Left renal cortex interstitium (tissue), 4 donors: Measurements from ENCODE around the gene HHIPL1. TPM values are rescaled to one million over a fixed set of nuclear protein-coding genes. Genes with fewer than 3 reads are reported as not detected.
"Not testable (repeated sequence)": the region's sequence is repeated elsewhere in the genome, so short reads cannot be mapped to it uniquely, and the experiment has no call there.

Experiments used
- DNase-seq, 4 donors: peaks; one replicate each; pipeline ENCODE4 v3.0.0-alpha.2; 2013; ENCODE audit warnings: low read depth in 4 of 4, low spot score in 2 of 4, missing footprints in 1 of 4
- polyA plus RNA-seq, 4 donors: library from polyadenylated mRNA; unstranded; fragments of 120-200 nt; gene quantifications; one replicate each; pipeline ENCODE4 v1.2.1, GENCODE V29; 2013; ENCODE audit not compliant: insufficient read length in 4 of 4

Gene HHIPL1
- polyA plus RNA-seq, 4 donors = 1.3 to 2.6 (median 1.9) TPM

DNA sequence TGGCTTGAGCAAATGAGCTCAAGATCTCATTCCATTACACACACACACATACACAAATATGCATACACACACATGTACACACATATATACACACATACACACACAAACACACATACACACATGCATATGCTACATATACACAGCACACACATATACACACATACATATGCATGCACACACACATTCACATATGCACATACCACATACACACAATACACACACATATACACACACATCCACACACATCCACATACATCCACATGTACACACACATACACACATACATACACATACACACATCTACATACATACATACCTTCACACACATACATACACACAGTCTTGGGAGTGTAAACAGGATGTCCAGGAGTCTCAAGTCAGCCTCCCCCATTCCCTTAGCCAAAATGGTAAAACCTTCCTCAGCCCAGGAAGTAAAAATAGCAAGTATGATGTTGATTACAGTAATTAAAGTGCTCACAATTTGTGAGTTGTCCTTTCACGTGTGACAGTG, 12.8 kb downstream of the HHIPL1 start:
- DNase-seq = no peak

DNA sequence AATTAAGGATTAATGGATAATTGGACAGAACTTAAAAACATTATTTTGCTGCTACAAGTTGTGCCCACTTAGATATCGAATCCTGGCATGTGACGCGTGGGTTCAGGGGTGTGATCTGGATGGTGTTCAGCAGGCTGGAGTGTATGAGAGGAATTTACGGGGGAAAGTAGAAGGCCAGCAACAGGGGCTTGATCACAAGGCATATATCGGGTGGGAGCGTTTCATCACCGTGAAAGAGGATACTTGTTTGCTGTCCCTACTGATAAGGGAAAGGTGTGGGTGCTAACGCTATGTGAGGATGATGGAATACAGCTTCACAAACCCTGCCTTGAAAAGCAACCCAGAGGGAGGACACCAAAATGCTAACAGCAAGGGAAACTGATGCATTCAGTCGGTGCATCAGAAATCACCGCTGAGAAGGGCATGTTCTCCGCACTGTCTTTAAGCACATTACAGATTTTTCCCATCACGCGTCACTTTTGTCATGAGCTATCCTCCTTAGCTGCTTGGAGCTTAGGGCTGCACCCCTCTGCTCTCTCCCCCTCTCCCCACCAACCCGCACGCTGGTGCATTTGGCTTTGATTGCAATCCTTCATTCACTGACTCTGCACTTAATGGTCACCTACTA, 13.4 kb downstream of the HHIPL1 start:
- DNase-seq = no peak

DNA sequence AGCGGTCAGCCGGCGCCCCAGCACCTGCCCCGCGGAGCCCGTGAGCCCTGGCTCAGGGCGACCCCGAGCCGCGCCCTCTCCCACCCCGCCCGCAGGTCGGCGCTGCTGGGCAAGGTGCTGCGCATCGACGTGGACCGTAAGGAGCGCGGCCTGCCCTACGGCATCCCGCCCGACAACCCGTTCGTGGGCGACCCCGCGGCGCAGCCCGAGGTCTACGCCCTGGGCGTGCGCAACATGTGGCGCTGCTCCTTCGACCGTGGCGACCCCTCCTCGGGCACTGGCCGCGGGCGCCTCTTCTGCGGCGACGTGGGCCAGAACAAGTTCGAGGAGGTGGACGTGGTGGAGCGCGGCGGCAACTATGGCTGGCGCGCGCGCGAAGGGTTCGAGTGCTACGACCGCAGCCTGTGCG, 14.4 kb downstream of the HHIPL1 start:
- DNase-seq = no peak

DNA sequence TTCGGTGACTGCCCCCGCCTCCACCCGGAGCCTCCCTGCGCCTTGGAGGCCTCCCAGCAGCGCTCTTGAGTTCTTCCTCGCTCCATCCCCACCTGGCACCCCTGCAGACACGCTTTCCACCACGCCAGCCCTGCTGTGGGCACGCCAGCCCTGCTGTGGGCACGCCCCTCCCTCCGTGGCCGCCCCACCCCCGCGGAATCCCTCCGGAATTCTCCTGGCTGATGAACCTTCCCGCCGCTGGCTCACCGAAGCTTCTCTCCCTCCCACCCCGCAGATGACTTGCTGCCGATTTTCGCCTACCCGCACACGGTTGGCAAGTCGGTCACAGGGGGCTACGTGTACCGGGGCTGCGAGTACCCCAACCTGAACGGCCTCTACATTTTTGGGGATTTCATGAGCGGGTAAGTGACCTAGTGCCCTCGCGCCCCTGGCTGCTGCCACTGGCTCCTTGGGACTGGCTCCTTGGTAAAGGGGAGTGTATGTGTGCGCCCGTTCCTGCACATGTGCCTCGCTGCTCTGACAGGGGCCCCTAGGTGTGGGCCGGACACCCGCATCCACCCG, 15.2 kb downstream of the HHIPL1 start:
- no peak for DNase-seq

DNA sequence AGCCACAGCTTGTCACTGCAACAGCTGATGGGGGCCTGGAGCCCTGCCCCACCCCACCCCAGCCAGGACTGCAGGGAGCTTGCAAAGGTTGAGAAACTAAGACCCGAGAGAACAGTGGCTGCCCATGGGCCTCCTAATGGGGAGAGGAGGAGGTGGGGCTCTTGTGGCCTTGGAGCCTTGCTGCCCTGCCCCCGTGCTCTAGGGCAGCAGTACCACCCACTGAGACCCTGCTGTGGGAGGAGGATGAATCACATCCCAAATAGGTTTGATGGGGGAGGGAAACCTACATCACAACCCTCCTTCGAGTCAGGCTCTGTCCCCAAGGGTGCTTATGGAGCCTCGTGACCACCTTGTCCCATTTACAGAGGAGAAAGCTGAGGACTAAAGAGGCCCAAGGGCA, 15.9 kb downstream of the HHIPL1 start:
- DNase-seq = no peak

DNA sequence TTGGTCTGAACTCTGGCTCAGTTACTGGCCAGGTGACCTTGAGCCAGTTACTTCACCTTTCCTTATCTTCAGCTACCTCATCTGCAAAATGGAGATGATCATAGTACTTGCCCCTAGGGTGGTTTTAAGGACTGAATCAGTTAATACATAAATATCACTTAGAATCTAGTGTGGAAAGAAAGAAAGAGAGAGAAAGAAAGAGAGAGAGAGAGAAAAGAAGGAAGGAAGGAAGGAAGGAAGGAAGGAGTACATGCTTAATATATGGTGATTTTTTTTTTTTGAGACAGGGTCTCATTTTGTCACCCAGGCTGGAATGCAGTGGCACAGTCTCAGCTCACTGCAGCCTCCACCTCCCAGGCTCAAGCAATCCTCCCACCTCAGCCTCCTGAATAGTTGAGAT, 16.3 kb downstream of the HHIPL1 start:
- DNase-seq = not testable (repeated sequence)

DNA sequence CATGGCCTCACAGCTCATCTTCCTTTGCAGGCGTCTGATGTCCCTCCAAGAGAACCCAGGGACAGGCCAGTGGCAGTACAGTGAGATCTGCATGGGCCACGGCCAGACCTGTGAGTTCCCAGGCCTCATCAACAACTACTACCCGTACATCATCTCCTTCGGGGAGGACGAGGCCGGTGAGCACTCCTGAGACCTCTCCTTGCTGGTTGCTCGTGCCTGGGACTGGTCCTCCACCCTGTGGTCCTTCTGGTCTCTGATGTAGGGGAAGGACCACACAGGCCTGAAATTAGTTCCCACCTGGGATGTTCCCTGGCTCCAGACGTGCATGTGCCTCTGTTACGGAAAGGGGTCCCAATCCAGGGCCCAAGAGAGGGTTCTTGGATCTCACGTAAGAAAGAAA, 17.9 kb downstream of the HHIPL1 start:
- no peak for DNase-seq

DNA sequence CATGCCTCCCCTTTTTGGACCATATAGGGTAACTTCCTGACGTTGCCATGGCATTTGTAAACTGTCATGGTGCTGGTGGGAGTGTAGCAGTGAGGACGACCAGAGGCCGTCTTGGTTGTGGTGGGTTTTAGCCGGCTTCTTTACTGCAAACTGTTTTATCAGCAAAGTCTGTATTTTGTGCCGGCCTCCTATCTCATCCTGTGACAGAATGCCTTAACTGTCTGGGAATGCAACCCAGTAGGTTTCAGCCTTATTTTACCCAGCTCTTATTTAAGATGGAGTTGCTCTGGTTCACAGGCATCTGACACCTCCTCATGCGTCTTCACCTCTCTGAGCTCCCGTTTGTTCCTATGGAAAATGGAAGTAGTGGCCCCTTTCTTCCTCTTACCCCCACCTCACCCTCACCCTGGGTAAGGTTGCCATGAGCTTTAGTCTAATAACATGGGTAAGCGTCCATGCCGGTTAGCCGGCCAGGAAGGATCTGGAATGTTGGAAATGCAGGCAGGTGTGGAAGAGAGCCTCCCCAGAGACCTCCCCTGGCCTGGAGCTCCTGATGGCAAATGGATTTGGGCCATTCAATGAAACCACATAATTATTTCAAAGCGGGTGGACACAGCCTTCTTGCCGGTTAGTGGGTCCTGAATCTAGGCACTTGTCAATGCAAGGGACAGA, 18.6 kb downstream of the HHIPL1 start:
- no peak for DNase-seq

DNA sequence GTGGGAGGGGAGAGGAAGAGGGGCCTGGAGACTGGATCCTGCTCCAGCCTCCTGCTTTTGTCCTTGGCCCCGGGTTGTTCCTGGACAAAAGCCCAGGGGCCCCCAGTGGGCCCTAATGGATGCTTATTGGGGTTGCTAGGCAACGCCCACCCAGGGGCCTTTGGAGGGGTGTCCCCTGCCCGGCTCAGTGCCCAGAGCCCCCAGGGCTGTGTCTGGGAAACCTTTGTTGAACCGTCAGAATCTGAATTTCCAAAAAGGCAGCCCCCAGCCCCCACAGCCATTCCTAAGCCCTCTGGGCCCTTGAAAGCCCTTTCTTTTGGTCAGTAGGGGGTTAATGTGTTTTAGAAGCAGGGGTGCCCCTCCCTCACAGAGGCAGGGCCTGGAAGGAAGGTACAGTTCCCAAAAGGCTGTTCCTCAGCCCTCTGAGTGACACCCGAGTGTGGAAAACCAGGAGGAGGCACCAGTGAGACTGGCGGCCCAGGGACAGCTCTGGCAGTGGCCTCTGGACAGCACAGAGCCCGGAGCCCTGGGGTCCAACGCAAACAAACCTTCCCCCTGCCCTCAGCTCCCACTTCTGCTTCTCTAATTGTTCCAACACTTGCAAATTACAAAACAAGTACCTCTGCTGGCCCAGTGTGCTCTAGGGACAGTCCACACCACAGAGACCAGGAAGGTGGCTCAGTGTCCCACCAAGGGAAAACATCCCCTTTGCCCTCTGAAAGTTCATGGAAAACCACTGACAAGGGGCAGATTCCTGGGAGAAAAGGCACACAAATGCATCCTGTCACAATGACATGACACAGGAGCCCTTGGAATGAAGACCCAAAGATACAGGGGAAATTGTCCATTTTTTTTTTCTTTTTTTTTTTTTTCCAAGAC, 19.4 kb downstream of the HHIPL1 start:
- DNase-seq = no peak

DNA sequence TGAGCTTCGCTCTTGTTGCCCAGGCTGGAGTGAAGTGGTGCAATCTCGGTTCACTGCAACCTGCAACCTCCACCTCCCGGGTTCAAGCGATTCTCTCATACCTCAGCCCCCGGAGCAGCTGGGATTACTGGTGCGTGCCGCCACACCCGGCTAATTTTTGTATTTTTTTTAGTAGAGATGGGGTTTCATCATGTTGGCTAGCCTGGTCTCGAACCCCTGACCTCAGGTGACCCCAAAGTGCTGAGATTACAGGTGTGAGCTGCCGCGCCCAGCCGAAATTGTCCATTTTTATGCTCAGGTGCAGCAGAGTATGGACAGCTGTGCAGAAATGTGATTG, 20.0 kb downstream of the HHIPL1 start:
- DNase-seq = no peak

DNA sequence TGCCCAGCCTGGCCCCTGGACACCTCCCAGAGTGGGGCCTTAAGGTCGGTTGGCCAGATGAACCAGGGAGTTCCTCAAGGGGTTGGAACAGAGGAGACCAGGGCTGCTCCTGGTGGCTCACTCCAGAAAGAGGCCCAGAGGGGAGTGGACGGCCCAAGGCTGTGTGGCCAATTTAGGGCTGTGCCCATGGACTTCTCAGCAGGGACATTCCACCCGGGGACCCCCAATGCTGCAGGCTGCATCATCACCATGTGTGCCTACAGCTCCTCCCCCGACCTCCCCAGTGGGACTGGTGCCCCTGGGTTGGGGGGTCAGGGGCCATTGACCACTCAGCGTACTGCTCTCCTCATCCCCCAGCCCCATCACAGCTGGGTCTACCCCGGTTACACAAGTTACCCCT, 21.6 kb downstream of the HHIPL1 start:
- no peak for DNase-seq

DNA sequence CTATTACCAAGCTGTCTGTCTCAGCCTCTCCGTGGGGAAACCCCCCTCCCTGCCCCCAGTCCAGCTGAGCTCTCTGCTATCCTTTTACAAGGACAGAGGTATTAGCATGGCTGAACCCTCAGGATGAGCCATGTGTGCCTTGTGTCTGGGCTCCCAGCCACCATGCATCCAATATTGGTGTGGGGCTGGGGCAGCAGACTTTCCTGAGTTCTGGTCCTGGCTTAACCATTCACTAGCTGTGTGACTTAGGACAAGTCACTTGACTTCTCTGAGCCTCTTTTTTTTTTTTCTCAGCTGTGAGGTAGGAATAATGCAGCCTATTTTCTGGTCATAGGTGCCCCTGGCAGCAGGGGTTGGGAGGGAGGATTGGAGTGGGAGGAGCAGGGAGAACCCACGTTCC, 22.1 kb downstream of the HHIPL1 start:
- DNase-seq = no peak

DNA sequence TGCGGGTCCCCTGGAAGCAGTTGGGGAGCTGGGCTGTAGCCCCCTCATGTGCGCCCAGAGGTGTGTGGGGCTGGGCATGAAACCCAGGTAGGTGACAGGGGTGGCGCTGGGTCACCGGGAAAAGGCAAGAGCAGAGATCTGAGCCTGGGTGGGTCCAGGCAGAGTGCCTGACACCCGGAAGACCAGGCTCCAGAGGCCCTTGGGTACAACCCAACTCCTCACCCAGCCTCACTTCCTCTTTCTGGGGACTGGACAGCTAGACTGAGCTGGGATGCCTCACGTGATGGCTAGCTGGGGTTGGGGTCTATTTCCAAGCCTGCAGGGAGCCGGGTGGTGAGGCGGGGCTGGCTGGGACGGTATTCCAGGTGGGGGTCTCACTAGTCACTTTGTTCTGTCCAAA, 22.9 kb downstream of the HHIPL1 start:
- no peak for DNase-seq

DNA sequence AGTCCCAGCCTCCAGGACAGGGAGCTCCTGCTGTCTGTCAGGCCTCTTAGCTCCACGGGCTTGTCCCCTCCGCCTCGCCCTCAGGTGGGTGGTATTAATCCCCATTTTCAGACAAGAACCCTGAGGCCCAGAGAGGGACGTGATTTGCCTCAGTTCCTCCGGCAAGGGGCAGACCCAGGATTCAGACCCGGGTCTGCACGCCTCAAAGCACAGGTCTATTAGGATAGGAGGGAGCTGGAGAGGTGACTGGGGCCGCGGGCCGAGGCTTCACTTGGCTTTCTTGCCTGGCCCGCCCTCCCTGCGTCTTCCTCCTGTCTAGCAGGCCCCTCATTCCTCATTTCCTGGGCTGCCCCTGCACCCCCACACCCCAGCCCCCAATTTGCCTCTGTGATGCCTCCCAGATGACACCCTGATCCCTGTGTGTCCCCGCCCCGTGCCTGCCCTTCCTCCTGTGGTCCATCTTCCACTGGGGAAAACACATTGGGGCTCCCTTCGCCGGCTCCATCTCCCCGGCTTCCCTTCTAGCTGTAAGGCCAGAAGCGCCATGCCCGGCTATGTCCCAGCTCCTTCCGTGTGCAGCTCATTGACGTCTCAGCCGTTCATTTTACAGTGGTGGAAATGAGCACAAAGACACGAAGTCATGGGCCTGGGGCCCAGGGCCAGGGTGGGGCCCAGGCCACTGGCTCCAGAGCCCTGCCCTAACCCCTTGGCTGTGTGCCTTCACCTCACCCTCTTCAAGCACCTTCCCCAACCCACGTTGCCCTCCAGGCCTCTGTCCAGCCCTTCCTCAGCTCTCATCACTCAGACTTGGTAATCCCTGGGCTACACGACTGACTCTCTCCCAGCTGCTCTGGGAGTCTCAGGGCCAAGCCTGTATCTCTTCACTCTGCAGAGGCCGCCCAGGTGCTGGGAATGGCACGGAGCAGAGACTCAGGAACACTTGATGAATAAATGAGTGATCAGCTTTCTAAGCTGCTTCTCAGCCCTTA, 23.7 kb downstream of the HHIPL1 start:
- DNase-seq = no peak

DNA sequence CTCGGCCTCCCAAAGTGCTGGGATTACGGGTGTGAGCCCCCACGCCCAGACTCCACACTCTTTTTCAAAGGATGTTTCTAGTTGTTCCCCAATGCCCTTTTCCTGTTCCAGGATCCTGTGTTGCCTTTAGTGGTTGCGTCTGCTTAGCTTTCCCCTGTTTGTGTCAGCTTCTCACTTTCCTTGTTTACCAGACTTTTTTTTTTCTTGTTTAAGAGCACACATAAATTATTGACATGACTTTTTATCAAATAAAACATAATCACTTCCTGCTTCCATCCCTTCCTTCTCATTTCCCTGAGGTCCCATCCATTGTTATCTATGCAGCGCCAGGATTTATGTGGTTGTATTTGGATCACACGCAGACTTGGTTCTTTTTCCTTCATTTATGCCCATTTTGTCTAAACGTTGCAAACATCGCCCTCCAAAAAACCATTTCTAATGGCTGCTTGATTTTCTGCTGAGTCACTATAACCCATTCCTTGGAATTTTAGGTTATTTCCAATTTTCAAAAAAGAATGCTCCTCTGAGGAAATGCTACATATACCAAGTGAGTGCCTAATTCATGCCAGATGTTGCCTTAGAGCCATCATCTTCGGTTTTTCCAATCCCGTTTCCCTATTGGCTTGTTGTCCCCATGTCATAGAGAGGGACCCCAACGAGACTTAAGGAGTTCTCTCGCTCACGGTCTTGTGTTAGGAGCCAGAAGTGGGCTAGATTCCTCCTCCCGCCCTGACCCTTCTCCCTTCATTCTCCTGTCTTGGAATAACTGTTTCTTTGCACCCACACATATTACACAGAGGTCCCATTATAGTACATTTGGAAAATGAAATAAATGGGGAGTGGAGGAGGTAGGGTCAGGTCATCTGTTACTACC, 25.7 kb downstream of the HHIPL1 start:
- no peak for DNase-seq

DNA sequence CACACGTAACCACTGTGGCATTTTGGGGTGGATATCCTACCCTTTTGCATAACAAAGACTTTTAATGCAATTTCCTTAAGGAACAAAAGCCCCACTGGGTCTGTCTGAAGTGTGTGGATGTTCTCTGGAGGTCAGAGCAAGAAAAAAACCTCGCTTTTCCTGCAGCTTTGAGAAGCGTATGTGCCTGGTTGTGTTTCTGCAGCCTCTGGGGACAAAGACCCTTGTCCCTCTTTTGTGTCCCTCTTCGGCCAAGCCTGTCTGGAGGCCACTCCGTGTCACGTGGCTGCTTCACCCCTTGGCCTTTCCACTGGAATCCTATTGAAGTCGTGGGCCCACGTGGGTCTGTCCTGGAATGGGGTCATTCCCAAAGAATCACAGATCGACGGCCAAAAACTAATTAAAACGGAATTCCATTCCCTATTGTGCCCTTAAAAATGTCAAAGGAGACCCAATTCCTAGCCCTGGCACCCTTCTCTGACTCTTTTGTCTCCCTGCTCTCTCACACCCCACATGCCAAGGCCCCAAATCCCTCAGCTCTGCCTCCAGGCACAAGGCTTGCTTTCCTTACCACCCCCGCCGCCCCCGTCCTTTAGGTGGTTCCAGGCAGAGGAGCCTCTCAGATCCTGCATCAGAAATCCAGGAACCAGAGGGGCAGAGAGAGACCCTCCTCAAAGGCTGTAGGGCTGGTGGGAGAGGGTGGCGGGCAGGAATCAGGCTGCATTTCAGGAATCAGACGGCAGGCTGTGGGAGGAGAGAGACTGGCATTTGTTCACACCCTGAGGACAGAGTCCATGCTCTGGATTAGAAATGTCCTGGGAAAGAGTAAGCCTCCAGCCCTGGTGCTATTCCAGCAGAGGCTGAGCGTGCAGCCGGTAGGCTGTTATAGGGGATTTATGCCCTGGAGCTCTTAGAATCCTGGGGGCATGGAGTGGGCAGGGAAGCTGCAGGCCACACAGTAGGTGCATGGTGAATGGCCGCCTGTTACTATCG, 26.6 kb downstream of the HHIPL1 start:
- no peak for DNase-seq

DNA sequence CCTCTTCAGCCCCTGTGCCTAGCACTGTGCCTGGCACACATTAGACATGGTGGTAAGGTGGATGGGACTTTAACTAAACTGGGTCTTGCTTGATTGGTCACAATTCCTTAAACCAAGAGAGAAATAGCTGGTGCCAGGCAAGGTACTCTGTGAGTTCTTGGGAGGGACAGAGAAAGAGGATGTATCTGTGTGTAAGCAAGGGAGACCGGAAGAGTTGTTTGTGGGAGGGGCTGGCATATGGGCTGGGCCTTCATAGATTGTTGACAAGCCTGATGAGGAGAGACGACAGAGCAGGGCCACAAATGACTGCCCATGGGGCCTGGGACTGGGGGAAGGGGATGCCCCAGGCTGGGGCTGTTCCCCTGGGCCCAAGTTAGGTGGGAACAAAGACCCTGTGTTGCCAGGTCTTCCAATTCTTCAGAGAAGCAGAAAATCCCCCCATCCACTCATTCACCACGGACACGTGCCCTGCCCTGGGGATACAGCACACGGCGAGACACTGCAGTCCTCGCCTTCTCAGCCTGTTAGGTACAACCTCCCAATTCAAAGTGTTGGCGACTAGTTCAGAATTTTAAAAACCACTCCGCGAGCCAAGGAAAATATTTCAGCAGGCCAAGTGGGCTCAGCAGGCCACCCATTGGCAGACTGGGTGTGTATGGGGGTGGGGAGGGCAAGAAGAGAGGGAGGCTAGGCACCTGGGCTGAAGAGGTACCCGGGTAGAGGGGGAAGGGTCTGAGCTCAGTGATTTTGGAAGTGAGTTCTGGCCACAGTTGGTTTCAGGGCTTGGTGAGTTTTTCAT, 27.8 kb downstream of the HHIPL1 start:
- no peak for DNase-seq
